ENCODE measurements around the gene ATP13A1. TPM values are rescaled to one million over a fixed set of nuclear protein-coding genes. Genes with fewer than 3 reads are reported as not detected.
A peak's percentile ranks its signal among the peaks of the same experiment; 100 is the strongest.
"Not testable (repeated sequence)": the region's sequence is repeated elsewhere in the genome, so short reads cannot be mapped to it uniquely, and the experiment has no call there.

The ATP13A1 gene
- total RNA-seq, 2 donors from 2014 or later, result 77.0 to 79.8 TPM

DNA sequence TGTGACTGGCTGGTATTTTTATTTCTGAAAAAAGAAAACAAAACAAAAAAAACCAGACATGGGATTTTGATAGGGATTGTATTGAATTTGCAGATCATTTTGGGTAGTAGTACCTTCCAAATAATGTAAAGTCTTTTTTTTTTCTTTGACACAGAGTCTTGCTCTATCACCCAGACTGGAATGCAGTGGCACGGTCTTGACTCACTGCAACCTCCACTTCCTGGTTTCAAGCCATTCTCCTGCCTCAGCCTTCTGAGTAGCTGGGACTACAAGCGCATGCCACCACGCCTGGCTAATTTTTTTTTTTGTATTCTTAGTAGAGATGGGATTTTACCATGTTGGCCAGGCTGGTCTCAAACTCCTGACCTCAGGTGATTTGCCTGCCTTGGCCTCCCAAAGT is 9.3 kb upstream of the ATP13A1 start:
- H3K4me1 Mint-ChIP-seq, result peaks cover 17% of the 10 kb centered on the region
- H3K27me3 Mint-ChIP-seq (ENCODE audit: insufficient read depth), result no peaks in the 10 kb centered on the region
- Histone ChIP-seq H3K27ac (ENCODE audit: low read depth, low read length) (no peak overlapping the region), H3K9me3 (ENCODE audit: control insufficient read depth, low read length) (peaks cover 66% of the 10 kb centered on the region), H3K4me1 (ENCODE audit: control insufficient read depth, insufficient read depth, low read length) (no peaks in the 10 kb centered on the region), H3K27me3 (ENCODE audit: control insufficient read depth, insufficient read depth, low read length, poor library complexity, severe bottlenecking) (no peaks in the 10 kb centered on the region), H3K36me3 (ENCODE audit: control insufficient read depth, insufficient read depth, low read length) (peaks cover 58% of the 10 kb centered on the region), H3K4me3 (ENCODE audit: low read length) (peak overlapping the region; percentile 40), H3K9ac (ENCODE audit: extremely low read depth, low read length, poor library complexity, severe bottlenecking) (no peak overlapping the region)
- TF ChIP-seq, protein P1, sequence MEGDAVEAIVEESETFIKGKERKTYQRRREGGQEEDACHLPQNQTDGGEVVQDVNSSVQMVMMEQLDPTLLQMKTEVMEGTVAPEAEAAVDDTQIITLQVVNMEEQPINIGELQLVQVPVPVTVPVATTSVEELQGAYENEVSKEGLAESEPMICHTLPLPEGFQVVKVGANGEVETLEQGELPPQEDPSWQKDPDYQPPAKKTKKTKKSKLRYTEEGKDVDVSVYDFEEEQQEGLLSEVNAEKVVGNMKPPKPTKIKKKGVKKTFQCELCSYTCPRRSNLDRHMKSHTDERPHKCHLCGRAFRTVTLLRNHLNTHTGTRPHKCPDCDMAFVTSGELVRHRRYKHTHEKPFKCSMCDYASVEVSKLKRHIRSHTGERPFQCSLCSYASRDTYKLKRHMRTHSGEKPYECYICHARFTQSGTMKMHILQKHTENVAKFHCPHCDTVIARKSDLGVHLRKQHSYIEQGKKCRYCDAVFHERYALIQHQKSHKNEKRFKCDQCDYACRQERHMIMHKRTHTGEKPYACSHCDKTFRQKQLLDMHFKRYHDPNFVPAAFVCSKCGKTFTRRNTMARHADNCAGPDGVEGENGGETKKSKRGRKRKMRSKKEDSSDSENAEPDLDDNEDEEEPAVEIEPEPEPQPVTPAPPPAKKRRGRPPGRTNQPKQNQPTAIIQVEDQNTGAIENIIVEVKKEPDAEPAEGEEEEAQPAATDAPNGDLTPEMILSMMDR (conservative IDR thresholded peaks at IDR 0.05), result no peak
- H3K4me3 Mint-ChIP-seq, result no peak overlapping the region
- peaks cover 51% of the 10 kb centered on the region for H3K9me3 Mint-ChIP-seq
- DNase-seq, result no peak
- H3K36me3 Mint-ChIP-seq (ENCODE audit: low read depth), result peaks cover 73% of the 10 kb centered on the region
- 100% methylated on average over 2 to 3 of the region's 3 CpGs for WGBS, 2 experiments (ENCODE audit: insufficient coverage in 1 of 2, insufficient read length in 1 of 2)
- no peak overlapping the region for H3K27ac Mint-ChIP-seq

GRCh38 chr19:19670070-19670551 is 6.6 kb upstream of the ATP13A1 start:
- peak; percentile 84 for DNase-seq
- peaks cover 41% of the 10 kb centered on the region for H3K9me3 ChIP-seq (ENCODE audit: control insufficient read depth, low read length)
- H3K27me3 Mint-ChIP-seq (ENCODE audit: insufficient read depth), result no peaks in the 10 kb centered on the region
- peak overlapping the region; percentile 93 for H3K9ac ChIP-seq (ENCODE audit: extremely low read depth, low read length, poor library complexity, severe bottlenecking)
- H3K4me3 ChIP-seq (ENCODE audit: low read length), result peak overlapping the region; percentile 96
- no peak overlapping the region for H3K27ac ChIP-seq (ENCODE audit: low read depth, low read length)
- peaks cover 17% of the 10 kb centered on the region for H3K4me1 Mint-ChIP-seq
- H3K36me3 Mint-ChIP-seq (ENCODE audit: low read depth), result peaks cover 46% of the 10 kb centered on the region
- peak overlapping the region; percentile 95 for H3K27ac Mint-ChIP-seq
- TF ChIP-seq, protein P1 (conservative IDR thresholded peaks at IDR 0.05), result no peak
- H3K27me3 ChIP-seq (ENCODE audit: control insufficient read depth, insufficient read depth, low read length, poor library complexity, severe bottlenecking), result no peaks in the 10 kb centered on the region
- H3K9me3 Mint-ChIP-seq, result peaks cover 28% of the 10 kb centered on the region
- peak overlapping the region; percentile 85 for H3K4me3 Mint-ChIP-seq
- H3K36me3 ChIP-seq (ENCODE audit: control insufficient read depth, insufficient read depth, low read length), result peaks cover 32% of the 10 kb centered on the region
- H3K4me1 ChIP-seq (ENCODE audit: control insufficient read depth, insufficient read depth, low read length), result no peaks in the 10 kb centered on the region
- 45 to 56% methylated on average over 9 to 10 of the region's 10 CpGs for WGBS, 2 experiments (ENCODE audit: insufficient coverage in 1 of 2, insufficient read length in 1 of 2)

DNA sequence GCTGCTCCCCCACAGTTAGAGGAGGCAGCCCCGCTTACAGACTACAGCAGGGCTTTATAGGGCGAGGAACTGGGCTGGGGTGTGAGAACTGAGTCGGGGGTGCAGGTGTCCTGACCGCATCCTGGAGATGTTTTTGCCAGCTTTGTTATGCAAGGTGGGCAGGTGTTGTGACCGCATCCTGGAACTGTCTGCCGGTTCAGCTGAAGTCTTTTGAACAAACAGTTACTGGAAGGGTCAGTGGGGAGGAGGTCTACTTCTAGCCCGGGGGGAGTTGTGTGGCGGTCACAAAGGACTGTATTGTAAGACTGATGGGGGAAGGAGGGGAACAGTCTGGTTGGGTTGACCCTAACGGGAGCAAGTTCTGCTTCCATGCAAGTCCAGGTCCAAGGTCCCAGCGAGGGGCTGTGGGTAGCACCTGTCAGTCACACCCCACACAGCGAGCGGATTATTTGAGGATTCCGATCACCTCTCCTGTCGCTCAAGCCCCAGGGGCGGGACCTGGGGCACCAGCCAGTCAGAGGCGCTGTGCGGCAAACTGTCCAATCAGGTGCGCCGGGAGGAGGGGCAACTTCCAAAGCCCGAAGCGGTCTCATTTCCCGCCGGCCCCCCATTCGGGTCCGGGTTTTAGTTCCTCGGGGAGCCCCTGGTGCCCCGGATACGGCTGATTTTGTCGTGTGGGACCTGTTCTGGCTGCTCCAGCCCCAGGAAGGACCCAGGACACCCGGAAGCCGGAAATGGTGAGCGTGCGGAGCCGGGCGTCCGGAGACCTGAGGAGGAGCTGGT is 4.9 kb upstream of the ATP13A1 start, which contains the start of gene ZNF101:
Gene ZNF101 (plus strand): TSS at position 610 of the 783 bp plus-strand sequence. CDS start 125 bp downstream, at position 735.
- no peaks in the 10 kb centered on the region for H3K27me3 Mint-ChIP-seq (ENCODE audit: insufficient read depth)
- Histone ChIP-seq H3K9ac (ENCODE audit: extremely low read depth, low read length, poor library complexity, severe bottlenecking) (peak within 1 kb of the TSS; percentile 93), H3K4me1 (ENCODE audit: control insufficient read depth, insufficient read depth, low read length) (no peaks in the 10 kb centered on the region), H3K36me3 (ENCODE audit: control insufficient read depth, insufficient read depth, low read length) (peaks cover 18% of the 10 kb centered on the region), H3K4me3 (ENCODE audit: low read length) (peak within 1 kb of the TSS; percentile 96), H3K9me3 (ENCODE audit: control insufficient read depth, low read length) (peaks cover 27% of the 10 kb centered on the region), H3K27me3 (ENCODE audit: control insufficient read depth, insufficient read depth, low read length, poor library complexity, severe bottlenecking) (no peaks in the 10 kb centered on the region), H3K27ac (ENCODE audit: low read depth, low read length) (no peak within 1 kb of the TSS)
- TF ChIP-seq, protein P1 (conservative IDR thresholded peaks at IDR 0.05), result no peak
- peak within 1 kb of the TSS; percentile 85 for H3K4me3 Mint-ChIP-seq
- 0 to 6% methylated on average over 8 to 36 of the region's 36 CpGs for WGBS, 2 experiments (ENCODE audit: insufficient coverage in 1 of 2, insufficient read length in 1 of 2)
- peak; percentile 98 for DNase-seq
- peak within 1 kb of the TSS; percentile 95 for H3K27ac Mint-ChIP-seq
- H3K36me3 Mint-ChIP-seq (ENCODE audit: low read depth), result peaks cover 30% of the 10 kb centered on the region
- H3K9me3 Mint-ChIP-seq, result peaks cover 23% of the 10 kb centered on the region
- H3K4me1 Mint-ChIP-seq, result peaks cover 17% of the 10 kb centered on the region

DNA sequence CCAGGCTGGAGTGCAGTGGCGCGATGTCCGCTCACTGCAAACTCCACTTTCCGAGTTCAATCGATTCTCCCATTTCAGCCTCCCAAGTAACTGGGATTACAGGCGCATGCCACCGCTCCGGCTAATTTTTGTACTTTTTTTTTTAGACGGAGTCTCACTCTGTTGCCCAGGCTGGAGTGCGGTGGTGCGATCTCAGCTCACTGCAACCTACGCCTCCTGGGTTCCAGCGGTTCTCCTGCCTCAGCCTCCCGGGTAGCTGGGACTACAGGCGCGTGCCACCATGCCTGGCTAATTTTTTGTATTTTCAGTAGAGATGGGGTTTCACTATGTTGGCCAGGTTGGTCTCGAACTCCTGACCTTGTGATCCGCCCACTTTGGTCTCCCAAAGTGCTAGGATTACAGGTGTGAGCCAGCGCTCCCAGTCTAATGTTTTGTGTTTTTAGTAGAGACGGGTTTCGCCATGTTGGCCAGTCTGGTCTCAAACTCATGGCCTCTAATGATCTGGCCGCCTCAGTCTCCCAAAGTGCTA is 2.0 kb upstream of the ATP13A1 start:
- peaks cover 16% of the 10 kb centered on the region for H3K36me3 Mint-ChIP-seq (ENCODE audit: low read depth)
- not testable (repeated sequence) for H3K36me3 ChIP-seq (ENCODE audit: control insufficient read depth, insufficient read depth, low read length); H3K9ac ChIP-seq (ENCODE audit: extremely low read depth, low read length, poor library complexity, severe bottlenecking); H3K4me1 ChIP-seq (ENCODE audit: control insufficient read depth, insufficient read depth, low read length); H3K9me3 Mint-ChIP-seq; H3K9me3 ChIP-seq (ENCODE audit: control insufficient read depth, low read length); H3K27me3 Mint-ChIP-seq (ENCODE audit: insufficient read depth); H3K4me3 ChIP-seq (ENCODE audit: low read length); DNase-seq; H3K4me3 Mint-ChIP-seq; H3K27ac Mint-ChIP-seq; H3K27ac ChIP-seq (ENCODE audit: low read depth, low read length); H3K27me3 ChIP-seq (ENCODE audit: control insufficient read depth, insufficient read depth, low read length, poor library complexity, severe bottlenecking)
- H3K4me1 Mint-ChIP-seq, result peaks cover 32% of the 10 kb centered on the region
- 94 to 97% methylated on average over 21 of the region's 22 CpGs for WGBS, 2 experiments (ENCODE audit: insufficient coverage in 1 of 2, insufficient read length in 1 of 2)
